DND-41 (cell line): ENCODE data around the gene JAK3.

ENCODE experiments used
- ATAC-seq: fragments of 200-7000 bp; cut with Tn5 transposase; 3 replicates; pipeline ENCODE4 v1.9.1; 2021; ENCODE audit warnings: low read depth; ENCODE audit not compliant: insufficient read depth
- DNase-seq: peaks from one replicate; pipeline ENCODE4 v3.0.0-alpha.2; 2020
- H2AFZ ChIP-seq: 2 replicates; pipeline ENCODE4 v1.6.0; 2012; ENCODE audit warnings: low read depth, low read length
- H3K27ac ChIP-seq: 2 replicates; pipeline ENCODE4 v1.5.1; 2012; ENCODE audit warnings: low read length, inconsistent platforms
- H3K27me3 ChIP-seq: fragments of 200-600 bp; sonication (generic); 2 replicates; pipeline ENCODE4 v1.6.0; 2012; ENCODE audit warnings: low read length, mild to moderate bottlenecking, inconsistent platforms; ENCODE audit not compliant: insufficient read depth, poor library complexity
- H3K36me3 ChIP-seq: 2 replicates; pipeline ENCODE4 v1.5.1; 2012; ENCODE audit warnings: low read length, inconsistent platforms; ENCODE audit not compliant: insufficient read depth
- H3K4me1 ChIP-seq: 2 replicates; pipeline ENCODE4 v1.5.1; 2012; ENCODE audit warnings: mild to moderate bottlenecking, low read length; ENCODE audit not compliant: insufficient read depth
- H3K4me2 ChIP-seq: 2 replicates; pipeline ENCODE4 v1.6.0; 2012; ENCODE audit warnings: mild to moderate bottlenecking, moderate library complexity, low read length, inconsistent platforms; ENCODE audit not compliant: insufficient read depth
- H3K4me3 ChIP-seq, 2 experiments: fragments of 200-600 bp in 1 of 2; shearing (Covaris generic) in 1 of 2; 2 replicates each; pipeline ENCODE4 v1.5.1; 2012 to 2016; ENCODE audit warnings: inconsistent platforms in 2 of 2, low read length in 2 of 2, mild to moderate bottlenecking in 2 of 2, low read depth in 1 of 2, moderate library complexity in 1 of 2
- H3K79me2 ChIP-seq: 2 replicates; pipeline ENCODE4 v1.6.0; 2012; ENCODE audit warnings: low read length, inconsistent platforms; ENCODE audit not compliant: insufficient read depth
- H3K9ac ChIP-seq: 2 replicates; pipeline ENCODE4 v1.6.0; 2012; ENCODE audit warnings: low read depth, mild to moderate bottlenecking, inconsistent platforms, low read length, moderate library complexity
- H3K9me3 ChIP-seq: 2 replicates; pipeline ENCODE4 v1.5.1; 2012; ENCODE audit warnings: low read length, moderate library complexity, mild to moderate bottlenecking, inconsistent platforms; ENCODE audit not compliant: insufficient read depth, severe bottlenecking
- H4K20me1 ChIP-seq: 2 replicates; pipeline ENCODE4 v1.6.0; 2012; ENCODE audit warnings: low read length; ENCODE audit not compliant: insufficient read depth
- CTCF ChIP-seq: IDR thresholded peaks from 2 replicates; pipeline ENCODE4 v1.5.1; 2012; ENCODE audit warnings: borderline replicate concordance, low read length, moderate library complexity, mild to moderate bottlenecking; ENCODE audit not compliant: poor library complexity, severe bottlenecking; ENCODE audit errors: extremely low read depth
- EZH2 ChIP-seq: IDR thresholded peaks from 3 replicates; pipeline ENCODE4 v1.6.1; 2012; ENCODE audit warnings: borderline replicate concordance, low read depth, mild to moderate bottlenecking, moderate library complexity, low read length, inconsistent platforms; ENCODE audit not compliant: severe bottlenecking

JAK3 gene

GRCh38 chr19:17854061-17854460 lies 6.3 kb upstream of the JAK3 start:
- H3K9me3 ChIP-seq = no peaks in the 10 kb centered on the region
- no peak for TF ChIP-seq EZH2
- TF ChIP-seq CTCF = no peak
- DNase-seq = no peak
- no peak overlapping the region for H3K9ac ChIP-seq
- ATAC-seq = no peak
- no peak overlapping the region for H3K27ac ChIP-seq
- no peaks in the 10 kb centered on the region for H4K20me1 ChIP-seq
- no peak overlapping the region for H3K4me3 ChIP-seq
- H3K79me2 ChIP-seq = 0 out of 2 replicates have a peak, but pooled peaks cover 2% of the 10 kb centered on the region
- H3K36me3 ChIP-seq = no peaks in the 10 kb centered on the region
- H3K4me1 ChIP-seq = peaks cover 19% of the 10 kb centered on the region
- H3K27me3 ChIP-seq = no peaks in the 10 kb centered on the region
- H2AFZ ChIP-seq = no peak overlapping the region
- H3K4me2 ChIP-seq = no peak overlapping the region

- Histone ChIP-seq H4K20me1 (no peaks in the 10 kb centered on the region), H3K79me2 (0 out of 2 replicates have a peak, but pooled peaks cover 4% of the 10 kb centered on the region), H3K9ac (no peak overlapping the region), H3K27ac (no peak overlapping the region), H3K9me3 (no peaks in the 10 kb centered on the region), H3K27me3 (no peaks in the 10 kb centered on the region), H3K4me3 (no peak overlapping the region), H3K4me2 (no peak overlapping the region), H2AFZ (no peak overlapping the region), H3K4me1 (peaks cover 28% of the 10 kb centered on the region), H3K36me3 (no peaks in the 10 kb centered on the region)
- TF ChIP-seq EZH2 = no peak
- TF ChIP-seq CTCF = no peak
- DNase-seq = no peak
- no peak for ATAC-seq
These were observed 962 bp upstream of the JAK3 start for GRCh38 chr19:17848595-17849292.

GRCh38 chr19:17846146-17846545 lies 1.6 kb downstream of the JAK3 start:
- no peak overlapping the region for H3K4me2 ChIP-seq
- H3K27ac ChIP-seq = no peak overlapping the region
- H3K4me3 ChIP-seq = no peak overlapping the region
- H3K9me3 ChIP-seq = no peaks in the 10 kb centered on the region
- H4K20me1 ChIP-seq = no peaks in the 10 kb centered on the region
- H3K79me2 ChIP-seq = 0 out of 2 replicates have a peak, but pooled peaks cover 4% of the 10 kb centered on the region
- 0 out of 2 replicates have a peak, but pooled peaks cover 6% of the 10 kb centered on the region for H3K36me3 ChIP-seq
- no peak for DNase-seq
- no peak overlapping the region for H3K9ac ChIP-seq
- H3K27me3 ChIP-seq = no peaks in the 10 kb centered on the region
- ATAC-seq = no peak
- H3K4me1 ChIP-seq = peaks cover 28% of the 10 kb centered on the region
- no peak overlapping the region for H2AFZ ChIP-seq
- TF ChIP-seq CTCF (no peak), EZH2 (no peak)
